CD4-positive, alpha-beta T cell treated with Interleukin-4 for 1 hour (primary cell): Measurements from ENCODE around the gene NUP205.
"Not testable (repeated sequence)": the region's sequence is repeated elsewhere in the genome, so short reads cannot be mapped to it uniquely, and the experiment has no call there.

Experiments used
- DNase-seq, 2 donors: peaks; one replicate each; pipeline ENCODE4 v3.0.0-alpha.2; 2020 to 2022

NUP205 gene

GRCh38 chr7:135634191-135634878 is 76.6 kb downstream of the NUP205 start:
- DNase-seq = no peak

- DNase-seq = not testable (repeated sequence)
These were observed 82.0 kb downstream of the NUP205 start for GRCh38 chr7:135639690-135640089.

- no peak for DNase-seq
These were observed 86.4 kb downstream of the NUP205 start for GRCh38 chr7:135644154-135644553.

- no peak for DNase-seq
These were observed 87.0 kb downstream of the NUP205 start for GRCh38 chr7:135644729-135645128.

- peak in 1 of 2 donors; percentile 57 for DNase-seq
These were observed 87.7 kb downstream of the NUP205 start for GRCh38 chr7:135645296-135645904.

GRCh38 chr7:135647755-135648154 is 90.0 kb downstream of the NUP205 start:
- no peak for DNase-seq

GRCh38 chr7:135648235-135648634 is 90.5 kb downstream of the NUP205 start:
- DNase-seq = no peak

- DNase-seq = no peak
These were observed 93.3 kb downstream of the NUP205 start for GRCh38 chr7:135650831-135651573.

- DNase-seq = no peak
These were observed 95.8 kb downstream of the NUP205 start for GRCh38 chr7:135653340-135654080.

- no peak for DNase-seq
These were observed 100.8 kb downstream of the NUP205 start for GRCh38 chr7:135658564-135658963.

- DNase-seq = peak in 1 of 2 donors; percentile 6
These were observed 101.6 kb downstream of the NUP205 start for GRCh38 chr7:135659159-135659846.

GRCh38 chr7:135661311-135662122 is 103.8 kb downstream of the NUP205 start:
- DNase-seq = peak in 1 of 2 donors; percentile 5

GRCh38 chr7:135662123-135662372 is 104.3 kb downstream of the NUP205 start:
- no peak for DNase-seq

GRCh38 chr7:135662373-135663114 is 104.8 kb downstream of the NUP205 start, which contains the start of gene STMP1:
TSS of gene STMP1 (plus strand) at chr7:135662514.
- DNase-seq = peak; percentile 93 to 94

- DNase-seq = no peak
These were observed 106.4 kb downstream of the NUP205 start for GRCh38 chr7:135664046-135664589.

- DNase-seq = no peak
These were observed 107.3 kb downstream of the NUP205 start for GRCh38 chr7:135665042-135665441.

GRCh38 chr7:135666156-135666555 is 108.4 kb downstream of the NUP205 start:
- DNase-seq = no peak

GRCh38 chr7:135666846-135667245 is 109.1 kb downstream of the NUP205 start:
- DNase-seq = no peak

- DNase-seq = not testable (repeated sequence)
These were observed 109.9 kb downstream of the NUP205 start for GRCh38 chr7:135667626-135668025.

GRCh38 chr7:135668852-135669395 is 111.2 kb downstream of the NUP205 start:
- not testable (repeated sequence) for DNase-seq
